Midbrain (tissue), 1 donor: ENCODE measurements around the gene GRM6.

Source experiments
- DNase-seq: peaks from one replicate; lab custom pipeline; 2025; lab: John Stamatoyannopoulos, UW

GRM6 gene

DNA sequence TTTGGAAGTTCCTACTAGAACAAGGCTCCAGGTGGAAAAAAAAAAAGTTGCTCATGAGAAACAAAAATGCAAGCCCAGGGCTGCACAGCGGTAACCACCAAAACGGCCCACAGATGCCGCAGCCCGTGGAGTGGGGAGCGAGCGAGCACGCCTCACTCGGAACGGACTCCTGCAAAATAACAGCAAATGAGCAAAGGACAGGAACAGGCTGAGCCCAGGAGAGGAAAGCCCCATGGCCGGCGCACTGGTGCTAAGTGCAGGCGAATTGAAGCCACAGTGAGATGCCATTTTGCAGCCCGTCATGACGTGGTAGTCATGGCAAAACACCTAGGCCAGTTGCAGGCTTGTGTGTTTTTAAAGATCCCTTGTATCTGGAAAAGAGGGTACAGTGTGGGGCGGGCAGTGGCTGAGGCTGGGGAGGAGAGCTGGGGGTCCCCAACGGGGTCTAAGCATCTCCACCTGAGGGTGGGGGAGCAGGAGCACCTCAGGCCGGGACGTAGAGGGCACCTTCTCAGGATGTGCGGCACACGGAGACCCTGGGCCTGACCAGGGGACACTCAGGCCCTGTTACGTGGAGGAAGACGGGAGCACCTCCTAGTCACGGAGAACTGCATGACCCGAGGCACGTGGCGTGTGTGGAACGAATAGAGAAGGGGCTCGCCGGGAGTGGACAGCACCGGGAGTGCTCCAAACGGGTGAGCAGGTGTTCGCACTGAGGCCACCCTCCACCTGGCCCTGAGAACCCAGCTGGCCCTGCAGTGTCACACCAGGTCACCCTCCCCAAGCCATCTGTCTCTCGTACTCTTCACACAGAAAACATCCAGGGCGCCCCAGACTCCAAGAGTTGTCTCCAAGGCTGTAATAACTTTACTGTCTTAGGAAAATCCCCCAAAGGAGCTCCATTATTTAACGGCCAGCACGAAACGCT is 10.7 kb downstream of the GRM6 start:
- DNase-seq, result no peak

DNA sequence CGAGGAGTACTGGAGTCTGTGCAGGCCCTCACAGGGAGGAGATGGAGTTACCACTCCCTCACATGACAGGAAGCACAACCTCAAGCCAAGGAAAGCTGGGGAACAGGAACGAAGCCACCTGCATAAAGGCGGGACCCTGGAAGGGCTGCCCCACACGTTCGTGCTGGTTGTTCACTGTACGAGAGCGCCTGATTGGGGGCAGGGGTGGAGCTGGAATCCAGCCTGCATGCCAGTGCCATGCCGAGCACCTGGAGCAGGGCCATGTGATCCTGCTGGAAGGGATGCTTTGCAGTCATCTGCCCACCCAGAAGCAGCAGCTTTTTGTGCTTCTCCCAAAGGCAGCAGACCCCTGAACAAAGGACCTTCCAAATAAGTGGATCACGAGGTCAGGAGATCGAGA is 11.4 kb downstream of the GRM6 start:
- no peak for DNase-seq

DNA sequence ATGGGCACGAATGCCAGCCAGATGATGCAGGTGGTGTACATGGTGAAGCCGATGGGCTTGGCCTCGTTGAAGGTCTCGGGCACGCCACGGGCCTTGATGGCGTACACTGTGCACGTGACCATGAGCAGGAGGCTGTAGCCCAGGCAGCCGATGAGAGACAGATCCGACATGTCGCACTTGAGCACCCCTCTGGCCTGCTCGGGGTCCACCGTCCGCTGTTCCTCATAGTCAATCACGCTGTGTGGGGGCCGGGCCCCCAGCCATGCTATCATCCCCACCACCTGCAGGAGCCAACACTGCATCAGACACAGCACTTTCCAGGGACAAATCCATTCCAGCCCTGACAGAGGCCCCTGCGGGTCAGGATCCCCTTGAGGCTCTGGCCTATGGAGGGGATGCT is 12.2 kb downstream of the GRM6 start:
- DNase-seq, result no peak

DNA sequence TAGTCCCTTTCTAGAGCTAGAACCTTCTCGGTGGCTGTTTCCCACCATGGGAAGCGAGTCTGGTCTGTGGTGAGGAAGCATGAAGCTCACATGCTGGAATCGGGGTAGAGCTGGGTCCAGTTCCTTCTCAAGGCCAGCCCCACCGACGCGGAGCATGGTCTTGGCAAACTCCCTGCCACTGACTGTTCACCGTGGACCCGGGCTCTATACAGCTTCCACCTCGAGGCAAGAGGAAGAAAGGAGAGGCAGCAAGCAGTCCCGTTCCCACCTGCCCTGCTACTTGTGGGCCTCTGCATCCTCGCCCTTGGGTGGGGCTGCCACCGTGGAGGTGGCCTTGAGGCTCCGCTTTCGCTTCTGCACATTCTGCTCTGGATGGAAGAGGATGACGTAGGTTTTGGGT is 13.7 kb downstream of the GRM6 start:
- DNase-seq, result no peak

GRCh38 chr5:178965465-178966055 is 29.6 kb downstream of the GRM6 start:
- DNase-seq, result no peak

DNA sequence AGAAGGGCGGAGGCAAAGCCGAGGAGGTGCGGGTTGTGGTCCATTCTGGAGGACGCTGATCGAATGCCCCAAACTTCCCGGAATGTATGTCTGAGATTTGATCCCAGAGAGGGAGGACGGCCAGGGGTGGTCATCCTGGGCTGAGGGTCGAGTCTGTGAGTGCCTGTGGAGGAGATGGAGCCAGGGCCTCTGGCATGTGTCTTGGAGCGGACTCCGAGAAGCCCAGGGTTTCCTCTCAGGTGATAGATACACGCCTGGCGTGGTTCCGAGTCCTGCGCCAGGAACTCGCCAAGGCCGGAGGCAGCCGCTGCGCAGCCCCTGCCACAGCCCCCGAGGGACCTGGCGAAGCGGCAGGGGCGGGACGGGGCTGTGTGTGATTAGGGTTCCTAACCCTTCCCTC is 53.8 kb downstream of the GRM6 start:
- no peak for DNase-seq

DNA sequence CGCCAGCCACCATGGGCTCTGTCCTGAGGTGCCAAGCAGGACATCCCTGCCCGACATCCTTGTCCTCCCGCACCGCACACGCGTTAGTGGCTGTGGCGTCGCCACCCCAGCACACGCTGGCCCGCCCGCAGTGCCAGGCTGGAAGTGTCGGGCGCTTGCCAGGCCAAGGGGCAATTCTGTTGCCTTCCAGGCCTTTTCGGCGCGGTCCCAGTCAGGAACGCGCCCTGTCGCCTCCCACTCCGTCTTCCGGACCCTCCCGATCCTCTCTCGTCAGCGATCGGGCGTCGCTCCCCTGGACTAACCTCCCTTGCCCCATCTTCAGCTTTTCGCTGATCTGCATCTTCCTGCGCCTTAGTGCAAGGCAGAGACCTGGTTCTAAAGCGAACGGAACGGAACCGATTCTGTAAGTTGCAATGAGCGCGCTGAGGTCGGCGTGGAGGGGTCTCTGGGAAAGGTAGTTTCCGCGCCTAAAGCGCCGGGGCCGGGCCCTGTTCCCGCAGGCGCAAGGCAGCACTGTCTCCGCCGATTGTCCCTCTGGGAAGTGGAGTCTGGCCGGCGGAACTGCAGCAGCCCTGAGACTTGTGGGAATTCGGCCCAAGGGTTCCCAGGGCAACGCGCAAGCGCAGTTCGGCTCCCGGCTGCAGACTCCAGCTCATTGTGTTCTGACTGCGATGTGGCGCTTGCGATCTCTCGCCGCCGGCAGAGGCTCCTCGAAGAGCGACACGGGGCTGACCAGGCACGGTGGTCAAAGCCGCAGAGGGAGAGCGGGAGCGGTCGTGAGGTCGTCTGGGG is 54.4 kb downstream of the GRM6 start, which contains the start of gene ZNF454:
TSS of gene ZNF454 (plus strand) at position 630 of the 792 bp plus-strand sequence. CDS start 1,594 bp downstream, outside the sequence.
- DNase-seq, result peak; percentile 98

GRCh38 chr5:178931846-178932760 is 63.0 kb downstream of the GRM6 start:
- DNase-seq, result no peak
